GM23338 (cell line): ENCODE measurements around the gene ENTR1.

ENCODE experiments used
- CTCF ChIP-seq, 2 experiments: fragments of 200-600 bp in 1 of 2; sonication (generic) in 1 of 2; conservative IDR thresholded peaks; 2 replicates each; pipeline versions ENCODE4 v1.5.1 to v1.6.1; 2016 to 2017; ENCODE audit warnings: antibody characterized with exemption in 2 of 2, low read depth in 2 of 2, mild to moderate bottlenecking in 2 of 2, moderate library complexity in 1 of 2
- ETS1 ChIP-seq: IDR thresholded peaks from 2 replicates; pipeline ENCODE4 v1.6.1; 2016; ENCODE audit warnings: antibody characterized with exemption
- EZH2 ChIP-seq: fragments of 200-600 bp; sonication (generic); IDR thresholded peaks from one replicate; pipeline ENCODE4 v1.8.0; 2017; ENCODE audit warnings: antibody characterized with exemption, mild to moderate bottlenecking, low read depth; ENCODE audit not compliant: unreplicated experiment
- EZH2phosphoT487 ChIP-seq: fragments of 200-600 bp; sonication (generic); IDR thresholded peaks from one replicate; pipeline ENCODE4 v1.8.1; 2018; ENCODE audit warnings: antibody characterized with exemption; ENCODE audit not compliant: unreplicated experiment
- JUNB ChIP-seq: IDR thresholded peaks from one replicate; pipeline ENCODE4 v1.6.1; 2016; ENCODE audit warnings: antibody characterized with exemption; ENCODE audit not compliant: unreplicated experiment
- POLR2AphosphoS5 ChIP-seq: IDR thresholded peaks from 2 replicates; pipeline ENCODE4 v1.6.1; 2016; ENCODE audit warnings: antibody characterized with exemption, low read depth
- REST ChIP-seq: IDR thresholded peaks from one replicate; pipeline ENCODE4 v1.6.1; 2018; ENCODE audit warnings: antibody characterized with exemption; ENCODE audit not compliant: unreplicated experiment

- no peak for TF ChIP-seq CTCF (conservative IDR thresholded peaks at IDR 0.05; ENCODE audit: low read depth in 2 of 2)
- TF ChIP-seq EZH2, result no peak
- no peak for TF ChIP-seq POLR2AphosphoS5
- no peak for TF ChIP-seq EZH2phosphoT487
- no peak for TF ChIP-seq JUNB
- TF ChIP-seq ETS1, result no peak
- TF ChIP-seq REST, result no peak
Measured at GRCh38 chr9:136395020-136395340, 15.4 kb downstream of the ENTR1 start.
